SU-DHL-6 (cell line): ENCODE results near the gene RPL27A.

Experiments
- H2AFZ ChIP-seq: fragments of 200-600 bp; sonication (generic); 2 replicates; pipeline ENCODE4 v1.6.1; 2014; ENCODE audit warnings: low read depth, mild to moderate bottlenecking, moderate library complexity, mixed read lengths, antibody characterized with exemption, low read length; ENCODE audit not compliant: severe bottlenecking
- H3F3A ChIP-seq: fragments of 200-600 bp; shearing (Covaris generic); 2 replicates; pipeline ENCODE4 v1.6.0; 2016; ENCODE audit warnings: antibody characterized with exemption, mild to moderate bottlenecking; ENCODE audit not compliant: insufficient read depth
- H3K27ac ChIP-seq: fragments of 200-600 bp; sonication (generic); 2 replicates; pipeline ENCODE4 v1.5.1; 2016; ENCODE audit warnings: low read depth, mild to moderate bottlenecking, low read length, moderate library complexity, mixed read lengths
- H3K27me3 ChIP-seq: fragments of 200-600 bp; sonication (generic), shearing (Covaris generic); 2 replicates; pipeline ENCODE4 v1.6.0; 2014; ENCODE audit warnings: mild to moderate bottlenecking, low read length
- H3K36me3 ChIP-seq: fragments of 200-600 bp; sonication (generic); 2 replicates; pipeline ENCODE4 v1.6.1; 2014; ENCODE audit warnings: mild to moderate bottlenecking, low read length, mixed read lengths
- H3K4me2 ChIP-seq: fragments of 300-600, 200-600 bp; shearing (Covaris generic), sonication (generic); 2 replicates; pipeline ENCODE4 v1.6.0; 2014; ENCODE audit warnings: low read length, low read depth, mild to moderate bottlenecking; ENCODE audit not compliant: poor library complexity, severe bottlenecking
- H3K4me3 ChIP-seq: fragments of 200-600 bp; sonication (generic); 2 replicates; pipeline ENCODE4 v1.5.1; 2014; ENCODE audit warnings: antibody characterized with exemption, low read length, mild to moderate bottlenecking, mixed read lengths; ENCODE audit not compliant: insufficient read depth, poor library complexity, severe bottlenecking
- H3K79me2 ChIP-seq: fragments of 200-600 bp; sonication (generic); 2 replicates; pipeline ENCODE4 v1.6.1; 2014; ENCODE audit warnings: mild to moderate bottlenecking, low read length, moderate library complexity; ENCODE audit not compliant: insufficient read depth
- H3K9ac ChIP-seq: fragments of 200-600 bp; sonication (generic); 2 replicates; pipeline ENCODE4 v1.7.0; 2014; ENCODE audit warnings: mild to moderate bottlenecking, low read length
- H3K9me2 ChIP-seq: fragments of 200-600 bp; sonication (generic); replicated peaks from 2 replicates; pipeline ENCODE4 v1.6.1; 2014; ENCODE audit warnings: low read length; ENCODE audit not compliant: insufficient read depth
- H3K9me3 ChIP-seq: fragments of 200-600 bp; sonication (generic); 2 replicates; pipeline ENCODE4 v1.6.1; 2014; ENCODE audit warnings: low read length, mixed read lengths; ENCODE audit not compliant: insufficient read depth
- H4K20me1 ChIP-seq: fragments of 200-600 bp; sonication (generic); 2 replicates; pipeline ENCODE4 v1.6.1; 2014; ENCODE audit warnings: low read depth, mild to moderate bottlenecking, antibody characterized with exemption, low read length, moderate library complexity, mixed read lengths
- EZH2phosphoT487 ChIP-seq: fragments of 200-600 bp; sonication (generic), shearing (Covaris generic); conservative IDR thresholded peaks from 2 replicates; pipeline ENCODE4 v1.6.1; 2018; ENCODE audit warnings: mild to moderate bottlenecking, antibody characterized with exemption, low read length, moderate library complexity, mixed read lengths
- TF ChIP-seq, protein P1 (sequence below): fragments of 200-600 bp; sonication (generic); IDR thresholded peaks from one replicate; pipeline ENCODE4 v1.5.1; 2017; ENCODE audit warnings: antibody characterized with exemption, mild to moderate bottlenecking, low read length, moderate library complexity; ENCODE audit not compliant: insufficient read depth, poor library complexity, severe bottlenecking

The RPL27A gene

GRCh38 chr11:8717876-8718753, 35.5 kb downstream of the RPL27A start:
- no peak overlapping the region for H3K9ac ChIP-seq
- no peak overlapping the region for H3K4me3 ChIP-seq
- H3K9me2 ChIP-seq = no peaks in the 10 kb centered on the region
- TF ChIP-seq, protein P1, sequence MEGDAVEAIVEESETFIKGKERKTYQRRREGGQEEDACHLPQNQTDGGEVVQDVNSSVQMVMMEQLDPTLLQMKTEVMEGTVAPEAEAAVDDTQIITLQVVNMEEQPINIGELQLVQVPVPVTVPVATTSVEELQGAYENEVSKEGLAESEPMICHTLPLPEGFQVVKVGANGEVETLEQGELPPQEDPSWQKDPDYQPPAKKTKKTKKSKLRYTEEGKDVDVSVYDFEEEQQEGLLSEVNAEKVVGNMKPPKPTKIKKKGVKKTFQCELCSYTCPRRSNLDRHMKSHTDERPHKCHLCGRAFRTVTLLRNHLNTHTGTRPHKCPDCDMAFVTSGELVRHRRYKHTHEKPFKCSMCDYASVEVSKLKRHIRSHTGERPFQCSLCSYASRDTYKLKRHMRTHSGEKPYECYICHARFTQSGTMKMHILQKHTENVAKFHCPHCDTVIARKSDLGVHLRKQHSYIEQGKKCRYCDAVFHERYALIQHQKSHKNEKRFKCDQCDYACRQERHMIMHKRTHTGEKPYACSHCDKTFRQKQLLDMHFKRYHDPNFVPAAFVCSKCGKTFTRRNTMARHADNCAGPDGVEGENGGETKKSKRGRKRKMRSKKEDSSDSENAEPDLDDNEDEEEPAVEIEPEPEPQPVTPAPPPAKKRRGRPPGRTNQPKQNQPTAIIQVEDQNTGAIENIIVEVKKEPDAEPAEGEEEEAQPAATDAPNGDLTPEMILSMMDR = no peak
- no peak for TF ChIP-seq EZH2phosphoT487
- H3K27me3 ChIP-seq = no peaks in the 10 kb centered on the region
- H2AFZ ChIP-seq = peak overlapping the region; percentile 23
- H3K36me3 ChIP-seq = no peaks in the 10 kb centered on the region
- no peaks in the 10 kb centered on the region for H4K20me1 ChIP-seq
- H3F3A ChIP-seq = no peaks in the 10 kb centered on the region
- no peak overlapping the region for H3K4me2 ChIP-seq
- no peaks in the 10 kb centered on the region for H3K9me3 ChIP-seq
- no peak overlapping the region for H3K27ac ChIP-seq
- H3K79me2 ChIP-seq = no peaks in the 10 kb centered on the region

DNA sequence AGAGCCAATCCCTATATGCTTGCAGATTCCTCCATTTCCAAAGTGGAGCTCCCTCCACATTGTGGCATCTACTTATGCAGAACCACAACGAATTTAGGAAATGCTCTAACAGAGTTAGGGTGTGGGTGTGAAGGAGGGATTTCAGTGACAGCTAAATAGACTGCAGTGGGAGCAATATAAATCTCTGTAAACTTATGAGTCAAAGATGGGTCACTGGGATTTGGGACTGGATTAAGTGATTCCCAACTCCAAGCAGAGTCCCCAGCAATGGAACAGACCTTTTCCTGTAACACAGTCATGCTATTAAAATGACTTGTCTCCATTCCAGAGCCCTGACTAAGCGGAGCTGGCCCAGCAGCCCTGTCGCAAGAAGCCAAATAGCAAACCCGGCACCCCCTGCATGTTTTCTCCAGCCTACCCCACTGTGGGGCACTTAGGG, 36.6 kb downstream of the RPL27A start:
- H3F3A ChIP-seq = no peaks in the 10 kb centered on the region
- H4K20me1 ChIP-seq = no peaks in the 10 kb centered on the region
- no peaks in the 10 kb centered on the region for H3K9me2 ChIP-seq
- no peaks in the 10 kb centered on the region for H3K79me2 ChIP-seq
- H3K9me3 ChIP-seq = no peaks in the 10 kb centered on the region
- no peak overlapping the region for H2AFZ ChIP-seq
- H3K27me3 ChIP-seq = no peaks in the 10 kb centered on the region
- H3K27ac ChIP-seq = no peak overlapping the region
- H3K4me3 ChIP-seq = no peak overlapping the region
- TF ChIP-seq EZH2phosphoT487 = no peak
- TF ChIP-seq, protein P1 = no peak
- no peaks in the 10 kb centered on the region for H3K36me3 ChIP-seq
- no peak overlapping the region for H3K4me2 ChIP-seq
- no peak overlapping the region for H3K9ac ChIP-seq

DNA sequence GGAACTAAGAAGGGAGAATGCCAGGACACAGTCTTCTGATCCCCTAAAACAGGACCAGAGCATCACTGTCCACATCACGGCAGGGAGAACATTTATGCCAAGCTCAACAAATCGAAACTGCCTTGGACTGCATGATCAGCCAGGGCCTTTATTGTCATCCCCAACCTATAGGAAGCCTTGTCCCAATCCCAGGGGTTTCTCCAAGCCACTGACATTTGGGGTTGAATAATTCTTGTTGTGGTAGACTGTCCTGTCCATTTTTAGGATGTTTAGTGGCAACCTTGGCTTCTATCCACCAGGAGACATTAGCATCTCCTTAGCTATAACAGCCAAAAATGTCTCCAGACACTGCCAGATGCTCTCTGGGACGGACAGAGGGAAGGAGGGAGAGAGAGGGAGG, 37.1 kb downstream of the RPL27A start:
- H3K27me3 ChIP-seq = no peaks in the 10 kb centered on the region
- no peaks in the 10 kb centered on the region for H3K36me3 ChIP-seq
- H3F3A ChIP-seq = no peaks in the 10 kb centered on the region
- H4K20me1 ChIP-seq = no peaks in the 10 kb centered on the region
- H3K27ac ChIP-seq = no peak overlapping the region
- TF ChIP-seq, protein P1 = no peak
- TF ChIP-seq EZH2phosphoT487 = no peak
- no peak overlapping the region for H2AFZ ChIP-seq
- H3K4me3 ChIP-seq = no peak overlapping the region
- no peaks in the 10 kb centered on the region for H3K9me3 ChIP-seq
- no peaks in the 10 kb centered on the region for H3K79me2 ChIP-seq
- H3K9ac ChIP-seq = no peak overlapping the region
- H3K9me2 ChIP-seq = no peaks in the 10 kb centered on the region
- no peak overlapping the region for H3K4me2 ChIP-seq
